GM23338 (cell line): ENCODE results near the gene GPR26. TPM values are rescaled to one million over a fixed set of nuclear protein-coding genes. Genes with fewer than 3 reads are reported as not detected.

ENCODE experiments used
- ATAC-seq: fragments of 200-7000 bp; cut with Tn5 transposase; 3 replicates; pipeline ENCODE4 v1.9.1; 2020
- DNase-seq: peaks from one replicate; pipeline ENCODE4 v3.0.0-alpha.2; 2015; ENCODE audit warnings: low spot score
- H2AFZ ChIP-seq: fragments of 200-600 bp; sonication (generic); 2 replicates; pipeline ENCODE4 v1.8.0; 2016; ENCODE audit warnings: antibody characterized with exemption, mild to moderate bottlenecking, moderate library complexity
- H3F3A ChIP-seq: fragments of 200-600 bp; sonication (generic); replicated peaks from 2 replicates; pipeline ENCODE4 v1.8.0; 2017; ENCODE audit warnings: antibody characterized with exemption, mixed run types, low read depth
- H3K27ac ChIP-seq: fragments of 200-600 bp; sonication (generic); 2 replicates; pipeline ENCODE4 v1.6.1; 2016; ENCODE audit warnings: low read depth
- H3K27me3 ChIP-seq: fragments of 200-600 bp; sonication (generic); 2 replicates; pipeline ENCODE4 v1.8.0; 2016; ENCODE audit warnings: mild to moderate bottlenecking, mixed run types, moderate library complexity; ENCODE audit not compliant: insufficient read depth
- H3K36me3 ChIP-seq: fragments of 200-600 bp; sonication (generic); 2 replicates; pipeline ENCODE4 v1.8.0; 2016; ENCODE audit warnings: mild to moderate bottlenecking; ENCODE audit not compliant: insufficient read depth
- H3K4me1 ChIP-seq: fragments of 200-600 bp; sonication (generic); 2 replicates; pipeline ENCODE4 v1.8.0; 2016; ENCODE audit warnings: mild to moderate bottlenecking, moderate library complexity; ENCODE audit not compliant: insufficient read depth
- H3K4me2 ChIP-seq: fragments of 200-600 bp; sonication (generic); 2 replicates; pipeline ENCODE4 v1.7.1; 2017; ENCODE audit warnings: mixed run types
- H3K4me3 ChIP-seq: fragments of 200-600 bp; sonication (generic); 2 replicates; pipeline ENCODE4 v1.6.1; 2016; ENCODE audit warnings: mixed run types
- H3K79me2 ChIP-seq: fragments of 200-600 bp; sonication (generic); replicated peaks from 2 replicates; pipeline ENCODE4 v1.8.0; 2017; ENCODE audit warnings: mild to moderate bottlenecking; ENCODE audit not compliant: insufficient read depth
- H3K9me2 ChIP-seq: fragments of 200-600 bp; sonication (generic); 2 replicates; pipeline ENCODE4 v1.8.0; 2017; ENCODE audit not compliant: insufficient read depth
- H4K20me1 ChIP-seq: fragments of 200-600 bp; sonication (generic); replicated peaks from 2 replicates; pipeline ENCODE4 v1.8.0; 2017; ENCODE audit warnings: mild to moderate bottlenecking; ENCODE audit not compliant: insufficient read depth
- H3K27ac Mint-ChIP-seq: 2 replicates; pipeline ENCODE4 v1.8.0; 2020; ENCODE audit warnings: inconsistent platforms, mild to moderate bottlenecking, moderate library complexity, mixed read lengths
- H3K27me3 Mint-ChIP-seq: 3 replicates; pipeline ENCODE4 v1.8.0; 2022; ENCODE audit warnings: low read depth, mild to moderate bottlenecking, moderate library complexity, mixed read lengths, inconsistent platforms; ENCODE audit not compliant: insufficient read depth, poor library complexity
- H3K36me3 Mint-ChIP-seq: 3 replicates; pipeline ENCODE4 v1.8.0; 2021; ENCODE audit warnings: low read depth, mild to moderate bottlenecking, inconsistent platforms, moderate library complexity, mixed read lengths
- H3K4me1 Mint-ChIP-seq: 3 replicates; pipeline ENCODE4 v1.8.0; 2020; ENCODE audit warnings: mild to moderate bottlenecking, inconsistent platforms, mixed read lengths
- H3K4me3 Mint-ChIP-seq: 3 replicates; pipeline ENCODE4 v1.8.0; 2021; ENCODE audit warnings: moderate library complexity, mild to moderate bottlenecking, inconsistent platforms, mixed read lengths
- H3K9me3 Mint-ChIP-seq: 3 replicates; pipeline ENCODE4 v1.8.0; 2020; ENCODE audit warnings: moderate library complexity, mild to moderate bottlenecking, inconsistent platforms, mixed read lengths
- CREB1 ChIP-seq: fragments of 250-450 bp; sonication (Bioruptor Pico); IDR thresholded peaks from 2 replicates; pipeline ENCODE4 v1.5.0; 2020; ENCODE audit warnings: low read depth, mild to moderate bottlenecking, moderate library complexity
- EZH2 ChIP-seq: fragments of 200-600 bp; sonication (generic); IDR thresholded peaks from one replicate; pipeline ENCODE4 v1.8.0; 2017; ENCODE audit warnings: antibody characterized with exemption, mild to moderate bottlenecking, low read depth; ENCODE audit not compliant: unreplicated experiment
- EZH2phosphoT487 ChIP-seq: fragments of 200-600 bp; sonication (generic); IDR thresholded peaks from one replicate; pipeline ENCODE4 v1.8.1; 2018; ENCODE audit warnings: antibody characterized with exemption; ENCODE audit not compliant: unreplicated experiment
- JUNB ChIP-seq: IDR thresholded peaks from one replicate; pipeline ENCODE4 v1.6.1; 2016; ENCODE audit warnings: antibody characterized with exemption; ENCODE audit not compliant: unreplicated experiment
- POLR2AphosphoS5 ChIP-seq: IDR thresholded peaks from 2 replicates; pipeline ENCODE4 v1.6.1; 2016; ENCODE audit warnings: antibody characterized with exemption, low read depth
- REST ChIP-seq: IDR thresholded peaks from one replicate; pipeline ENCODE4 v1.6.1; 2018; ENCODE audit warnings: antibody characterized with exemption; ENCODE audit not compliant: unreplicated experiment
- STAT1 ChIP-seq: IDR thresholded peaks from one replicate; pipeline ENCODE4 v1.6.1; 2016; ENCODE audit warnings: antibody characterized with exemption; ENCODE audit not compliant: unreplicated experiment
- ZNF114 ChIP-seq: fragments of 250-450 bp; sonication (Bioruptor Pico); IDR thresholded peaks from 2 replicates; pipeline ENCODE4 v1.5.0; 2020; ENCODE audit warnings: mild to moderate bottlenecking, moderate library complexity
- ZNF331 ChIP-seq: fragments of 250-450 bp; sonication (Bioruptor Pico); IDR thresholded peaks from 2 replicates; pipeline ENCODE4 v1.5.0; 2020; ENCODE audit warnings: low read depth, mild to moderate bottlenecking, moderate library complexity
- polyA plus RNA-seq: library from polyadenylated mRNA; unstranded; fragments of >200 nt; fragmentation: Nextera tagmentation; extraction: Ambion mirVana; gene quantifications from 2 replicates; pipeline ENCODE4 v1.2.1, GENCODE V29; 2016
- total RNA-seq: library from RNA; depleted of rRNA; stranded (reverse); fragments of >200 nt; shearing (Covaris generic); gene quantifications from 2 replicates; pipeline ENCODE4 v1.2.3, GENCODE V29; 2014
- TF ChIP-seq, protein P1 (sequence below), 2 experiments: fragments of 200-600 bp in 1 of 2; sonication (generic) in 1 of 2; conservative IDR thresholded peaks; 2 replicates each; pipeline versions ENCODE4 v1.5.1 to v1.6.1; 2016 to 2017; ENCODE audit warnings: antibody characterized with exemption in 2 of 2, low read depth in 2 of 2, mild to moderate bottlenecking in 2 of 2, moderate library complexity in 1 of 2

The GPR26 gene
- total and polyA plus RNA-seq, 2 experiments from 2014 or later, result 0.06 to 0.07 TPM

DNA sequence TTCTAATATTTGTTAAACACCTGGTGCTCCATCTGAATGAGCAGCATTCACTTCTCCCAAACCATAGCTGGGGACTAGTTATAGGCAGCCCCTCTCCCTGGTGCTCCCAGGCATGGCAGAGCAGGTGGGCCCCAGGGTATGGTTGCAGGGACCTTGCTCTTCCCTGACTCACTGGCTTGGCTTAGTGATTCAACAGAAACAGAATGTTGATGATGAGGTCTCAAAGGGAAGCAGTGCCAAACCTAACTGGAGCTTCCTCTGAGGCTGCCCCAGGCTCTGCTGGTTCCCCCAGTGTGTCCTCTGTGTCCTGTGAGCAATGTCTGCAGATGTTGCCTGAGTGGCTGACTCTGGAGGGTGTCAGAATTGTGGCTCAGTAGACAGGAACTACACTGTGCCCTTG lies 3.7 kb downstream of the GPR26 start (continued):
- no peak for TF ChIP-seq JUNB
- TF ChIP-seq ZNF114 (CRISPR knock-in tag), result no peak
- TF ChIP-seq EZH2phosphoT487, result no peak
- no peak for TF ChIP-seq POLR2AphosphoS5
- TF ChIP-seq, protein P1, sequence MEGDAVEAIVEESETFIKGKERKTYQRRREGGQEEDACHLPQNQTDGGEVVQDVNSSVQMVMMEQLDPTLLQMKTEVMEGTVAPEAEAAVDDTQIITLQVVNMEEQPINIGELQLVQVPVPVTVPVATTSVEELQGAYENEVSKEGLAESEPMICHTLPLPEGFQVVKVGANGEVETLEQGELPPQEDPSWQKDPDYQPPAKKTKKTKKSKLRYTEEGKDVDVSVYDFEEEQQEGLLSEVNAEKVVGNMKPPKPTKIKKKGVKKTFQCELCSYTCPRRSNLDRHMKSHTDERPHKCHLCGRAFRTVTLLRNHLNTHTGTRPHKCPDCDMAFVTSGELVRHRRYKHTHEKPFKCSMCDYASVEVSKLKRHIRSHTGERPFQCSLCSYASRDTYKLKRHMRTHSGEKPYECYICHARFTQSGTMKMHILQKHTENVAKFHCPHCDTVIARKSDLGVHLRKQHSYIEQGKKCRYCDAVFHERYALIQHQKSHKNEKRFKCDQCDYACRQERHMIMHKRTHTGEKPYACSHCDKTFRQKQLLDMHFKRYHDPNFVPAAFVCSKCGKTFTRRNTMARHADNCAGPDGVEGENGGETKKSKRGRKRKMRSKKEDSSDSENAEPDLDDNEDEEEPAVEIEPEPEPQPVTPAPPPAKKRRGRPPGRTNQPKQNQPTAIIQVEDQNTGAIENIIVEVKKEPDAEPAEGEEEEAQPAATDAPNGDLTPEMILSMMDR (conservative IDR thresholded peaks at IDR 0.05; ENCODE audit: low read depth in 2 of 2), result no peak
- TF ChIP-seq ZNF331 (CRISPR knock-in tag), result no peak

DNA sequence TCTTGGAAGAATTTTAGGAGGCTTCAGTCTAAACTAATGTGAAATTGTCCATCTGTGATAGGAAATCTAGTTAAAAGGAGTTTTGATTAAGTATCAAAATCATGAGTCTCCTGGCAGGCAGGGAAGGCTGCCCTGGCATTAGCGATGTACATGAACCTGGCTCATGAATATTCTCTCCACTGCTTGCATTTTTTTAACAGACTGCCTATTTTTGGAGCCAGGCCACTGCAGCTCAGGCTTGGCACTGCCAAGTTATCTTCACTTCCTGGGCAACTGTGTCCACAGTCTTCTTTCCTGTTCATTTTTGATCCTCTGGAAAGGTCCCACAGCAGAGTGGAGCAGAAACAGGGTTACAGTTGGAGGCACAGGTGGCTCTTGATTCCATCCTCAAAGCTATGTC lies 7.0 kb downstream of the GPR26 start:
- ATAC-seq (no peak), DNase-seq (no peak)
- Mint-ChIP-seq H3K36me3 (no peaks in the 10 kb centered on the region), H3K4me1 (peaks cover 8% of the 10 kb centered on the region), H3K27me3 (peaks cover 8% of the 10 kb centered on the region), H3K4me3 (no peak overlapping the region), H3K9me3 (no peaks in the 10 kb centered on the region), H3K27ac (no peak overlapping the region)
- no peak overlapping the region for H2AFZ ChIP-seq
- H4K20me1 ChIP-seq, result no peaks in the 10 kb centered on the region
- no peak overlapping the region for H3K4me3 ChIP-seq
- no peaks in the 10 kb centered on the region for H3F3A ChIP-seq
- H3K36me3 ChIP-seq, result no peaks in the 10 kb centered on the region
- no peaks in the 10 kb centered on the region for H3K4me1 ChIP-seq
- H3K79me2 ChIP-seq, result no peaks in the 10 kb centered on the region
- H3K27ac ChIP-seq, result no peak overlapping the region
- TF ChIP-seq ZNF331 (CRISPR knock-in tag), result no peak
- TF ChIP-seq REST, result no peak
- no peak for TF ChIP-seq STAT1
- no peak for TF ChIP-seq CREB1 (CRISPR knock-in tag)
- peaks cover 5% of the 10 kb centered on the region; the same call in 1 of the 2 replicates for H3K27me3 ChIP-seq
- no peaks in the 10 kb centered on the region for H3K9me2 ChIP-seq
- H3K4me2 ChIP-seq, result no peak overlapping the region

- Mint-ChIP-seq H3K9me3 (no peaks in the 10 kb centered on the region), H3K36me3 (no peaks in the 10 kb centered on the region), H3K27me3 (peaks cover 6% of the 10 kb centered on the region), H3K4me1 (peaks cover 8% of the 10 kb centered on the region), H3K4me3 (no peak overlapping the region), H3K27ac (no peak overlapping the region)
- TF ChIP-seq EZH2 (no peak), ZNF114 (CRISPR knock-in tag) (no peak), JUNB (no peak), POLR2AphosphoS5 (no peak)
- no peak for ATAC-seq
- H3F3A ChIP-seq, result no peaks in the 10 kb centered on the region
- no peak for DNase-seq
- H3K27ac ChIP-seq, result no peak overlapping the region
- no peaks in the 10 kb centered on the region for H3K79me2 ChIP-seq
- no peak overlapping the region for H3K4me3 ChIP-seq
- H3K36me3 ChIP-seq, result no peaks in the 10 kb centered on the region
- no peaks in the 10 kb centered on the region for H3K4me1 ChIP-seq
- no peaks in the 10 kb centered on the region for H4K20me1 ChIP-seq
- H3K9me2 ChIP-seq, result no peaks in the 10 kb centered on the region
- no peak overlapping the region for H3K4me2 ChIP-seq
- H3K27me3 ChIP-seq, result no peaks in the 10 kb centered on the region; the same call in 1 of the 2 replicates
- H2AFZ ChIP-seq, result no peak overlapping the region
Observed at GRCh38 chr10:123674741-123675140, 8.6 kb downstream of the GPR26 start.
